Duodenal mucosa (tissue), 2 donors: ENCODE results near the gene DUSP22.

Experiments used
- H3K27ac ChIP-seq: one replicate; pipeline ENCODE4 v1.7.0; 2013; ENCODE audit warnings: low read depth, low read length
- H3K27me3 ChIP-seq, 2 donors: one replicate each; pipeline ENCODE4 v1.7.0; 2013; ENCODE audit warnings: low read length in 2 of 2, control low read depth in 1 of 2; ENCODE audit not compliant: insufficient read depth in 2 of 2, control insufficient read depth in 1 of 2
- H3K36me3 ChIP-seq, 2 donors: one replicate each; pipeline ENCODE4 v1.7.0; 2013; ENCODE audit warnings: low read length in 2 of 2, control low read depth in 1 of 2; ENCODE audit not compliant: insufficient read depth in 2 of 2, control insufficient read depth in 1 of 2
- H3K4me1 ChIP-seq, 2 donors: one replicate each; pipeline ENCODE4 v1.7.0; 2013; ENCODE audit warnings: low read length in 2 of 2, control low read depth in 1 of 2; ENCODE audit not compliant: insufficient read depth in 2 of 2, control insufficient read depth in 1 of 2
- H3K4me3 ChIP-seq, 2 donors: one replicate each; pipeline ENCODE4 v1.7.0; 2013; ENCODE audit warnings: low read length in 2 of 2, low read depth in 1 of 2
- H3K9ac ChIP-seq, 2 donors: one replicate each; pipeline ENCODE4 v1.7.0; 2013; ENCODE audit warnings: low read length in 2 of 2, low read depth in 1 of 2
- H3K9me3 ChIP-seq, 2 donors: one replicate each; pipeline ENCODE4 v1.7.0; 2013; ENCODE audit warnings: low read length in 2 of 2, control low read depth in 1 of 2; ENCODE audit not compliant: control insufficient read depth in 1 of 2

The DUSP22 gene

GRCh38 chr6:256169-256568 lies 36.1 kb upstream of the DUSP22 start:
- Histone ChIP-seq H3K9ac (no peak overlapping the region), H3K4me1 (no peaks in the 10 kb centered on the region), H3K36me3 (no peaks in the 10 kb centered on the region), H3K9me3 (peaks cover 0 to 2% of the 10 kb centered on the region in 2 donors), H3K4me3 (no peak overlapping the region), H3K27ac (no peak overlapping the region), H3K27me3 (no peaks in the 10 kb centered on the region)

DNA sequence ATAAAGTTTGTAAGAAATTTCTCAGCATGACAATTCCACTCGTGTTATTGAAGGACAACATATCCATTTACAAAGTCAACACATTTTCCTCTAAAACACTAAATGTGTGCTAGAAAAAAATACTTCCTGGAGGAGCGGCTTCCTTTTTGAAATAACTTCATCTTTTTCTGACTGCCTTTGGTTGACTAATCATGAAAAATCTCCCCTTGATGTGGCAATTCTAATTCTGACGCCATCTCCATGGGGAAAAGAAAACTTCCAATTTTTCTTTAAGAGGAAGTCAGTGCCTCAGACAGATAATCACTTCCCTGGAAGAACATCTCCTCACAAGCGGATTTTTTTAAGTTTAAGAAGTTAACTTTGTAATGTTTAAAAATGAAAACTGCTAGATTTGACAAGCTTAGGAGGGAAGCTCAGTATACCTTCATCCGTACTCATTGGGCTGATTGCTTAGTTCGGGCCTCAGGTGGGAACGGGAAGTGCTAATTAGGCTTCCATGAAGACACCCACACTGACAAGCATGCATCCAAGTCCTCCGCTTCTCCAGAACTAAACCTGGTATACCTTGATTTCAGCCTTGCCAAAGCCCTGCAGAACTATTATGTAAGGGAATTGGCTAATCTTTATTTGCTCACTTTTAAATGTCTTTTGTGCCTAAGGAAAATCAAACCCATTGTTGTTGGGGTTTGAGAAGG lies 35.1 kb upstream of the DUSP22 start:
- peaks cover 0 to 2% of the 10 kb centered on the region in 2 donors for H3K9me3 ChIP-seq
- H3K9ac ChIP-seq, result no peak overlapping the region
- no peak overlapping the region for H3K4me3 ChIP-seq
- no peaks in the 10 kb centered on the region for H3K4me1 ChIP-seq
- no peak overlapping the region for H3K27ac ChIP-seq
- no peaks in the 10 kb centered on the region for H3K36me3 ChIP-seq
- H3K27me3 ChIP-seq, result no peaks in the 10 kb centered on the region

- no peak overlapping the region for H3K9ac ChIP-seq
- H3K9me3 ChIP-seq, result peaks cover 0 to 2% of the 10 kb centered on the region in 2 donors
- H3K27ac ChIP-seq, result no peak overlapping the region
- H3K4me1 ChIP-seq, result no peaks in the 10 kb centered on the region
- H3K4me3 ChIP-seq, result no peak overlapping the region
- no peaks in the 10 kb centered on the region for H3K36me3 ChIP-seq
- H3K27me3 ChIP-seq, result no peaks in the 10 kb centered on the region
Observed at GRCh38 chr6:257774-258173, 34.5 kb upstream of the DUSP22 start.

DNA sequence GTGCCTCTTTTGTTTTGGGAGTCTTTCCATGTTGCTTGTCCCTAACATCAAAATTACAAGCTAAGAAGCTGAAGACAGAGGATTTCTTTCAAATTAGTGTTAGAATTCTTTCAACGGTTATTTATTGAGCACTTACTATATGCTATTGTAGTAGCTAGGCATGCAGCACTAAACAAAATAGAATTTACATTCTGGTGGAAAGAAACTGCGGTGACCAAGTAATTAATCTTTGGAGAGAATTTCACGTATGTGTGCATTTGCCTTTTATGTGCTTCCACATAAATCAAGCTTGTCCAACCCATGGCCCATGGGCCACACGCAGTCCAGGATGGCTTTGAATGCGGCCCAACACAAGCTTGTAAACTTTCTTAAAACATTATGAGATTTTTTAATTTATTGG lies 33.0 kb upstream of the DUSP22 start:
- Histone ChIP-seq H3K27ac (no peak overlapping the region), H3K27me3 (no peaks in the 10 kb centered on the region), H3K9me3 (peaks cover 0 to 2% of the 10 kb centered on the region in 2 donors), H3K4me1 (no peaks in the 10 kb centered on the region), H3K4me3 (no peak overlapping the region), H3K9ac (no peak overlapping the region), H3K36me3 (no peaks in the 10 kb centered on the region)

DNA sequence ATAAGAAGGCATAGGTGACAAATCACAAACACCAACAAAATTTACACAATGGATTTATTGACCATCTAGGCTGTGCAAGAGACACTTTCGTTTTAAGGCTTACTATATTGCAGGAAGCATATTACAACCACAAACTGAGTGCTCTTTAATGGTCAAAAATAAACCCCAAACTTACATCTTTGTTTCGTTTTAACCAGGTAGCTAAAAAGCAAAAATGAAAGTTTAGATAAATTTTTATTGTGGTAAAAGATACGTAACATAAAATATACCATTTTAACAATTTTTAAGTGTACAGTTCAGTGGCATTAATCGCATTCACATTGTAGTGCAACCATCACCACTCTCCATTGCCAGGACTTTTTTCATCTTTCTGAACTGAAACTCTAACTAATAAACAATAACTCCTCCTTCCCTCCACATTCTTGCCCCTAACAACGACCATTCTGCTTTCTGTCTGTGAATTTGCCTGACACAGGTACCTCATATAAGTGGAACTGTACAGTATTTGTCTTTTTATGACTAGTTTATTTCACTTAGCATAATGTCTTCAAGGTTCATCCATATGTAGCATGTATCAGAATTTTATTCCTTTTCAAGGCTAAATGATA lies 32.3 kb upstream of the DUSP22 start:
- H3K36me3 ChIP-seq, result no peaks in the 10 kb centered on the region
- no peak overlapping the region for H3K4me3 ChIP-seq
- H3K9me3 ChIP-seq, result peaks cover 0 to 2% of the 10 kb centered on the region in 2 donors
- H3K27me3 ChIP-seq, result no peaks in the 10 kb centered on the region
- no peak overlapping the region for H3K27ac ChIP-seq
- no peaks in the 10 kb centered on the region for H3K4me1 ChIP-seq
- no peak overlapping the region for H3K9ac ChIP-seq

DNA sequence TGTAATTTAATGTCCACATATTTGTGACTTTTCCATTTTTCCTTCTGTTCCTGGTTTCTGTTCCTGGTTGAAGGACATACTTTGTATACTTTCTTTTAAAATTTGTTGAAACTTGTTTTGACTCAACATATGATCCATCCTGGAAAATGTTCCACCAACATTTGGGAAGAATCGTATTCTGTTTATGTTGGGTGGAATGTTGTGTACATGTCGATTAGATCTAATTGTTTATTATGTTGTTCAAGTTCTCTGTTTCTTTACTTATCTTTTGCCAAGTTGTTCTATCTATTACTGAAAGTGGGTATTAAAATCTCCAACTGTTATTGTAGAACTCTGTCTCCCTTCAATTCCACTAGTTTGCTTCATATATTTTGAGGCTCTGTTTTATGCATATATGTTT lies 27.7 kb upstream of the DUSP22 start:
- Histone ChIP-seq H3K27me3 (no peaks in the 10 kb centered on the region), H3K4me1 (no peaks in the 10 kb centered on the region), H3K4me3 (no peak overlapping the region), H3K9ac (no peak overlapping the region), H3K27ac (no peak overlapping the region), H3K9me3 (no peaks in the 10 kb centered on the region), H3K36me3 (no peaks in the 10 kb centered on the region)

DNA sequence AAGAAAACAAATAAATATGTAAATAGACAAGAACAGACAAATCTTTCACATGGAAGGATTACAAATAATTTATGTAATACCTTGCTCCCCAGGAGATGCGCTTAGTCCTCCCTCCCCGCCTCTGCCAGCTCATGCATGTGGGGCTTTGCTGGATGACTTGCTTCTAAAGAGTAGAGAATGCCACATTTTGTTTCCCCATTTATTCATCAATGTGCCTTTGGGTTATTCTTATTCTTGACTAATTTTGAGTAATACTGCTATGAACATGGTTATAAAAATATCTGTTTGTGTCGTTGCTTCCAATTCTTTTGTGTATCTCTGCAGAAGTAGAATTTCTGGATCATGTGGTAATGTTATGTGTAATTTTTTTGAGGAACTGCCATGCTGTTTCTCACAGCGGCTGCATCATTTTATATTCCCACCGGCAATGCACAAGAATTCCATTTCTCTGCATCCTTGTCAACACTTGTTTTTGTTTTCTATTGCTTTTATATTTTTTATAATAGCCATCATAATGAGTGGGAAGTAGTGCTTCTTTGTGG lies 23.8 kb upstream of the DUSP22 start:
- H3K9me3 ChIP-seq, result no peaks in the 10 kb centered on the region

DNA sequence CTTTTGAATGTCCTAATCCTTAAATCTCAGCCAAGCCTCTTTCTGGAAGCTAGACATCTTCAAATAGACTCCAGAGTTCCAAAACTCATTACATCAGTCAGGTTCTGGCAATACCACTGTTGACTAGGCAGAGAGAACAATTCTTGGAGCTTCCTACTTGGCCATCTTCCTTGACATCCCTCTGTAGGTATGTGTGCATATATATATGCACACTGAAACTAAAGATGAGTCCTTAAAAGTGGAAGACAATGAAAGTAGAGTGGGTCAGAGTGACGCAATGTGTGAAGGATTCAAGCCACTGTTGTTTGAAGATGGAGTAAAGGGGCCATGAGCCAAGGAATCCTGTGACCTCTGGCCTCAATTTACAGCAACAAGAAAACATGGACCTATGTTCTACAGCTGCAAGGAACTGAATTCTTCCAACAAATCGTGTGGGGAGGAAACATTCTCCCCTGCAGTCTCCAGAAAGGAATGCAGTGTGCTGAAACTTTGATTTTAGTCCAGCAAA lies 18.7 kb upstream of the DUSP22 start:
- Histone ChIP-seq H3K27me3 (no peaks in the 10 kb centered on the region), H3K4me1 (no peaks in the 10 kb centered on the region), H3K9ac (no peak overlapping the region), H3K27ac (no peak overlapping the region), H3K4me3 (no peak overlapping the region), H3K36me3 (no peaks in the 10 kb centered on the region), H3K9me3 (no peaks in the 10 kb centered on the region)

More for the DNA sequence above, 23.8 kb upstream of the DUSP22 start:
- Histone ChIP-seq H3K4me1 (no peaks in the 10 kb centered on the region), H3K36me3 (no peaks in the 10 kb centered on the region), H3K9ac (no peak overlapping the region), H3K4me3 (no peak overlapping the region), H3K27me3 (no peaks in the 10 kb centered on the region), H3K27ac (no peak overlapping the region)

GRCh38 chr6:277746-278145 lies 14.5 kb upstream of the DUSP22 start:
- Histone ChIP-seq H3K27me3 (no peaks in the 10 kb centered on the region), H3K9me3 (peaks cover 0 to 5% of the 10 kb centered on the region in 2 donors), H3K9ac (no peak overlapping the region), H3K27ac (no peak overlapping the region), H3K4me3 (no peak overlapping the region), H3K36me3 (no peaks in the 10 kb centered on the region), H3K4me1 (no peaks in the 10 kb centered on the region)

DNA sequence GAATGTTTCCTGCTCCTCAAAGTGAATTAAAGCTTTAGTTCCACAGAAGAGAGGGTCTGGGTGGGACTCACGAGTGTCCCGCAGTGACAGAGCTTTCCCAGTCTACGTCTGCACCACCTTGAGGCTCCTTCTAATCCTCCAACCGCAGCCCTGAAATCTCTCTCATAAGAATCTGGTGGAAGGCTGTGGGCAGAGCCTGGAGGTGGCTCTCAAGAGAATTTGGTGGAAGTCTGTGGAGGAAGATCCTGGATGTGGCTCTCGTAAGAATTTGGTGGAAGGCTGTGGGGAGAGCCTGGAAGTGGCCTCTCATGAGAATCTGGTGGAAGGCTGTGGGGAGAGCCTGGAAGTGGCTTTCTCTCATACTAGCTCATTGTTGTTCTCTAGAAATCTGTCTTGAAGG lies 13.8 kb upstream of the DUSP22 start:
- Histone ChIP-seq H3K9ac (no peak overlapping the region), H3K27me3 (no peaks in the 10 kb centered on the region), H3K36me3 (no peaks in the 10 kb centered on the region), H3K9me3 (peaks cover 0 to 7% of the 10 kb centered on the region in 2 donors), H3K27ac (no peak overlapping the region), H3K4me3 (no peak overlapping the region), H3K4me1 (no peaks in the 10 kb centered on the region)
